Tibial artery (tissue), 4 donors: ENCODE data around the gene WIPI1.
A peak's percentile ranks its signal among the peaks of the same experiment; 100 is the strongest.

Experiments
- DNase-seq, 2 donors: peaks; one replicate each; pipeline ENCODE4 v3.0.0-alpha.2; 2019
- H3K27ac ChIP-seq, 2 donors: fragments of 200-600 bp; sonication (generic) in 1 of 2; 1 replicate in 1 of 2; 2 replicates in 1 of 2; pipeline ENCODE4 v1.5.1; 2018 to 2019; ENCODE audit warnings: mild to moderate bottlenecking in 1 of 2
- H3K27me3 ChIP-seq, 2 donors: fragments of 200-600 bp; sonication (generic) in 1 of 2; one replicate each; pipeline versions ENCODE4 v1.5.1 to v1.6.0; 2016 to 2019
- H3K36me3 ChIP-seq, 3 donors: fragments of 200-600 bp; sonication (generic) in 2 of 3; one replicate each; pipeline ENCODE4 v1.5.1; 2016 to 2019; ENCODE audit warnings: mild to moderate bottlenecking in 2 of 3
- H3K4me1 ChIP-seq, 4 donors: fragments of 200-600 bp; sonication (generic) in 2 of 4; 1 replicate in 3 of 4; 2 replicates in 1 of 4; pipeline ENCODE4 v1.5.1; 2016 to 2019
- H3K4me3 ChIP-seq, 2 donors: fragments of 200-600 bp; sonication (generic) in 1 of 2; 1 replicate in 1 of 2; 2 replicates in 1 of 2; pipeline ENCODE4 v1.5.1; 2018 to 2019; ENCODE audit warnings: mild to moderate bottlenecking in 2 of 2
- H3K9me3 ChIP-seq, 3 donors: fragments of 200-600 bp; sonication (generic) in 1 of 3; one replicate each; pipeline ENCODE4 v1.5.1; 2016 to 2019
- CTCF ChIP-seq, 2 experiments: fragments of 200-600 bp in 1 of 2; fragments of 450-650 bp in 1 of 2; IDR thresholded peaks; one replicate each; pipeline ENCODE4 v1.5.1; 2017 to 2019; ENCODE audit warnings: antibody characterized with exemption in 2 of 2, mild to moderate bottlenecking in 1 of 2, moderate library complexity in 1 of 2
- intact Hi-C: fragments of 100-400 bp; cut with DNase I; formaldehyde crosslinking; loops from one replicate; pipeline ENCODE4 v1.15.0; 2023; ENCODE audit warnings: low total_unique reads

Gene WIPI1

GRCh38 chr17:68460146-68460545 lies 2.9 kb upstream of the WIPI1 start:
- intact Hi-C loops: loop anchor here (10.0 kb wide), 2 partner anchors 285 to 295 kb away; no protein-coding TSS in a partner anchor
- TF ChIP-seq CTCF (IDR thresholded peaks at IDR 0.05): no peak
- H3K27me3 ChIP-seq: no peaks in the 10 kb centered on the region
- H3K9me3 ChIP-seq: no peaks in the 10 kb centered on the region
- no peak overlapping the region for H3K27ac ChIP-seq
- peaks cover 0 to 19% (median 14%) of the 10 kb centered on the region in 4 donors for H3K4me1 ChIP-seq
- H3K4me3 ChIP-seq: no peak overlapping the region
- H3K36me3 ChIP-seq: no peaks in the 10 kb centered on the region
- DNase-seq: no peak

- no peak for TF ChIP-seq CTCF (IDR thresholded peaks at IDR 0.05)
- Histone ChIP-seq H3K4me1 (peaks cover 0 to 29% (median 16%) of the 10 kb centered on the region in 4 donors), H3K27me3 (no peaks in the 10 kb centered on the region), H3K4me3 (no peak overlapping the region), H3K36me3 (no peaks in the 10 kb centered on the region), H3K9me3 (no peaks in the 10 kb centered on the region), H3K27ac (no peak overlapping the region)
- no peak for DNase-seq
- intact Hi-C loops: loop anchor here (5.0 to 10.0 kb wide), 2 partner anchors 53 to 214 kb away; partner anchors contain the start of genes AMZ2 and PRKAR1A
These were observed 1.8 kb upstream of the WIPI1 start for GRCh38 chr17:68459037-68459639.

GRCh38 chr17:68458260-68459036 lies 1.2 kb upstream of the WIPI1 start:
- Histone ChIP-seq H3K27me3 (no peaks in the 10 kb centered on the region), H3K4me1 (peaks cover 0 to 31% (median 16%) of the 10 kb centered on the region in 4 donors), H3K36me3 (no peaks in the 10 kb centered on the region), H3K4me3 (peak overlapping the region; percentile 54 to 95), H3K9me3 (no peaks in the 10 kb centered on the region), H3K27ac (peak overlapping the region; percentile 85 to 87)
- TF ChIP-seq CTCF (IDR thresholded peaks at IDR 0.05): no peak
- intact Hi-C loops: loop anchor here (5.0 to 10.0 kb wide), 2 partner anchors 54 to 214 kb away; partner anchors contain the start of genes AMZ2 and PRKAR1A
- DNase-seq: no peak

GRCh38 chr17:68457539-68458259 lies 403 bp upstream of the WIPI1 start:
- Histone ChIP-seq H3K4me1 (peaks cover 0 to 31% (median 17%) of the 10 kb centered on the region in 4 donors), H3K36me3 (peaks cover 0 to under 1% (median 0%) of the 10 kb centered on the region in 3 donors), H3K27ac (peak overlapping the region; percentile 93 to 95), H3K9me3 (no peaks in the 10 kb centered on the region), H3K27me3 (no peaks in the 10 kb centered on the region), H3K4me3 (peak overlapping the region; percentile 73 to 95)
- peak in 1 of 2 experiments; percentile 30 for TF ChIP-seq CTCF (IDR thresholded peaks at IDR 0.05)
- intact Hi-C loops: loop anchor here (5.0 to 10.0 kb wide), 2 partner anchors 55 to 213 kb away; partner anchors contain the start of genes AMZ2 and PRKAR1A
- peak; percentile 98 to 99 for DNase-seq
